Testis (tissue), 3 donors: ENCODE results near the gene CEP63. TPM values are rescaled to one million over a fixed set of nuclear protein-coding genes. Genes with fewer than 3 reads are reported as not detected.
A peak's percentile ranks its signal among the peaks of the same experiment; 100 is the strongest.

ENCODE experiments used
- DNase-seq: peaks from one replicate; pipeline ENCODE4 v3.0.0-alpha.2; 2019
- H3K27ac ChIP-seq, 2 donors: fragments of 200-600 bp; sonication (generic); one replicate each; pipeline ENCODE4 v1.5.1; 2019
- H3K27me3 ChIP-seq: fragments of 200-600 bp; sonication (generic); one replicate; pipeline ENCODE4 v1.5.1; 2019
- H3K36me3 ChIP-seq: fragments of 200-600 bp; sonication (generic); one replicate; pipeline ENCODE4 v1.5.1; 2017; ENCODE audit warnings: low read depth; ENCODE audit errors: missing control alignments
- H3K4me1 ChIP-seq: fragments of 200-600 bp; sonication (generic); one replicate; pipeline ENCODE4 v1.5.1; 2019
- H3K4me3 ChIP-seq, 2 donors: fragments of 200-600 bp; sonication (generic); one replicate each; pipeline ENCODE4 v1.5.1; 2017 to 2019
- H3K9me3 ChIP-seq: fragments of 200-600 bp; sonication (generic); one replicate; pipeline ENCODE4 v1.5.1; 2017
- POLR2A ChIP-seq: fragments of 450-650 bp; IDR thresholded peaks from one replicate; pipeline ENCODE4 v1.6.1; 2017; ENCODE audit warnings: antibody characterized with exemption, mild to moderate bottlenecking, moderate library complexity
- WGBS, 2 donors: methylation state at CpG; one replicate each; pipeline ENCODE4 v1.1.5; 2018; 5-methylcytosine and 5-hydroxymethylcytosine counted together
- intact Hi-C: fragments of 100-400 bp; cut with DNase I; formaldehyde crosslinking; loops from one replicate; pipeline ENCODE4 v1.15.1; 2023; ENCODE audit warnings: low total_unique reads
- polyA plus RNA-seq: library from polyadenylated mRNA; stranded (reverse); fragments of 350-450 nt; fragmentation: Illumina TruSeq; extraction: RNeasy Lipid Tissue Mini Kit (QIAGEN cat#74804); gene quantifications from one replicate; pipeline ENCODE4 v1.2.3, GENCODE V29; 2014; ENCODE audit warnings: low read depth, low replicate concordance; ENCODE audit not compliant: insufficient read depth
- total RNA-seq, 2 donors: library from RNA; depleted of rRNA; stranded (reverse); fragments of >200 nt; gene quantifications; one replicate each; pipeline ENCODE4 v1.2.3, GENCODE V29; 2016
- TF ChIP-seq, protein P1 (sequence below), 3 experiments: fragments of 450-650 bp in 2 of 3; fragments of 200-600 bp in 1 of 3; sonication (generic) in 1 of 3; IDR thresholded peaks; one replicate each; pipeline ENCODE4 v1.5.1; 2016 to 2019; ENCODE audit warnings: antibody characterized with exemption in 3 of 3, mild to moderate bottlenecking in 2 of 3, moderate library complexity in 1 of 3

CEP63 gene
- total and polyA plus RNA-seq, 3 donors from 2014 or later, result 42.3 to 74.5 (median 45.5) TPM

GRCh38 chr3:134487406-134487805 lies 1.5 kb downstream of the CEP63 start:
- intact Hi-C loops, result no loop called here
- no peak for TF ChIP-seq POLR2A
- TF ChIP-seq, protein P1, sequence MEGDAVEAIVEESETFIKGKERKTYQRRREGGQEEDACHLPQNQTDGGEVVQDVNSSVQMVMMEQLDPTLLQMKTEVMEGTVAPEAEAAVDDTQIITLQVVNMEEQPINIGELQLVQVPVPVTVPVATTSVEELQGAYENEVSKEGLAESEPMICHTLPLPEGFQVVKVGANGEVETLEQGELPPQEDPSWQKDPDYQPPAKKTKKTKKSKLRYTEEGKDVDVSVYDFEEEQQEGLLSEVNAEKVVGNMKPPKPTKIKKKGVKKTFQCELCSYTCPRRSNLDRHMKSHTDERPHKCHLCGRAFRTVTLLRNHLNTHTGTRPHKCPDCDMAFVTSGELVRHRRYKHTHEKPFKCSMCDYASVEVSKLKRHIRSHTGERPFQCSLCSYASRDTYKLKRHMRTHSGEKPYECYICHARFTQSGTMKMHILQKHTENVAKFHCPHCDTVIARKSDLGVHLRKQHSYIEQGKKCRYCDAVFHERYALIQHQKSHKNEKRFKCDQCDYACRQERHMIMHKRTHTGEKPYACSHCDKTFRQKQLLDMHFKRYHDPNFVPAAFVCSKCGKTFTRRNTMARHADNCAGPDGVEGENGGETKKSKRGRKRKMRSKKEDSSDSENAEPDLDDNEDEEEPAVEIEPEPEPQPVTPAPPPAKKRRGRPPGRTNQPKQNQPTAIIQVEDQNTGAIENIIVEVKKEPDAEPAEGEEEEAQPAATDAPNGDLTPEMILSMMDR (IDR thresholded peaks at IDR 0.05), result no peak
- no peak for DNase-seq
- peaks cover 28% of the 10 kb centered on the region for H3K4me1 ChIP-seq
- no peaks in the 10 kb centered on the region for H3K36me3 ChIP-seq
- H3K27me3 ChIP-seq, result no peaks in the 10 kb centered on the region
- peak overlapping the region in 1 of 2 donors; percentile 94 for H3K27ac ChIP-seq
- 45 to 49% methylated on average over 5 of the region's 5 CpGs for WGBS, 2 donors
- peak overlapping the region in 1 of 2 donors; percentile 87 for H3K4me3 ChIP-seq
- H3K9me3 ChIP-seq, result no peaks in the 10 kb centered on the region

DNA sequence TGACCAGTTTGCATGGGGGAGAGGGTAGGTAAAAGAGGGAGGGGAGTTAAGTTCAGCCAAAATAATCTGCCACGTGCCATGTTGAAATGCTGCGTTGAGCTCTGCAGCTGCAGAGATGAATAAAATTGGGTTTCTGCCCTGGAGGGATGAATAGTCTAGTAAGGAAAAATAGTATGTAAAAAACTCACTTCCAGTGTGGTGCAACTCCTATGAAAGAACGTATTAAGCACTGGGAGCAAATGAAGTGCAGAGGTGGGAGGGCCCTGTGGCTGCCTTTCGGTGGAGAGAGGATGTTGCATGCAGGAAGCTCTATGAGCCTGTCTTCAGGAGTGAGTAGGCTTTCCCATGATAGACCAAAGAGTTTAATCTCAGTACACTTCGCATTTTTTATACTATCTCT lies 8.6 kb downstream of the CEP63 start:
- Histone ChIP-seq H3K27me3 (no peaks in the 10 kb centered on the region), H3K36me3 (peaks cover 3% of the 10 kb centered on the region), H3K9me3 (no peaks in the 10 kb centered on the region), H3K4me3 (no peak overlapping the region), H3K4me1 (no peaks in the 10 kb centered on the region), H3K27ac (no peak overlapping the region)
- WGBS, 2 donors, result 78 to 85% methylated on average over 5 of the region's 5 CpGs
- DNase-seq, result no peak
- TF ChIP-seq, protein P1 (IDR thresholded peaks at IDR 0.05), result no peak
- no peak for TF ChIP-seq POLR2A
- intact Hi-C loops, result no loop called here

DNA sequence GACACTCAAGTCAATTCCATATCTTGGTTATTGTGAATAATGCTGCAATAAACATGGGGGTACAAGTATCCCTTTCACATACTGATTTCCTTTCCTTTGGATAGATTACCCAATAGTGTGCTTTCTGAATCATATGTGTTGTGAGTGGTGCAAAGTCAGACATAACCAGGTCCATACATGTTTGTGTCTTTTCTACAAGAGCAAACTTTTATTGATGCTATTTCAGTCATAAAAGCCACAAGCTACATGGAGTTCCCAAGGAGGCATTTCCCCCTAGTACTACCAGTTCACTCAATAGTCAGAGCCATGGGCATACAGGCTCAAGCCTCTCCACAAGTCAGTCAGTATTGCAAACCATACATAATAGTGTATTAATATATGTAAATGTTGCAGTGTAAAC lies 10.1 kb downstream of the CEP63 start:
- Histone ChIP-seq H3K4me3 (no peak overlapping the region), H3K4me1 (no peaks in the 10 kb centered on the region), H3K36me3 (peaks cover 3% of the 10 kb centered on the region), H3K27me3 (no peaks in the 10 kb centered on the region), H3K9me3 (no peaks in the 10 kb centered on the region), H3K27ac (no peak overlapping the region)
- no peak for TF ChIP-seq POLR2A
- TF ChIP-seq, protein P1 (IDR thresholded peaks at IDR 0.05), result no peak
- intact Hi-C loops, result no loop called here
- no peak for DNase-seq

- DNase-seq, result no peak
Measured at GRCh38 chr3:134496471-134497071, 10.7 kb downstream of the CEP63 start.

More at GRCh38 chr3:134496471-134497071, 10.7 kb downstream of the CEP63 start:
- Histone ChIP-seq H3K27me3 (no peaks in the 10 kb centered on the region), H3K36me3 (peaks cover 3% of the 10 kb centered on the region), H3K27ac (no peak overlapping the region), H3K4me1 (no peaks in the 10 kb centered on the region), H3K4me3 (no peak overlapping the region), H3K9me3 (no peaks in the 10 kb centered on the region)
- WGBS, 2 donors, result 69 to 73% methylated on average over 3 of the region's 3 CpGs
- TF ChIP-seq POLR2A, result no peak
- TF ChIP-seq, protein P1 (IDR thresholded peaks at IDR 0.05), result no peak
- intact Hi-C loops, result no loop called here
